CD4-positive, CD25-positive, alpha-beta regulatory T cell (primary cell): Measurements from ENCODE around the gene SPOCK2. TPM values are rescaled to one million over a fixed set of nuclear protein-coding genes. Genes with fewer than 3 reads are reported as not detected.

Experiments
- ATAC-seq, 2 donors: fragments of 150-1000 bp; cut with Tn5 transposase; one replicate each; pipeline ENCODE4 v1.10.0; 2021; ENCODE audit warnings: low read depth in 2 of 2, moderate number of reproducible peaks in 2 of 2, moderate library complexity in 1 of 2
- DNase-seq, 3 donors: peaks; one replicate each; pipeline versions ENCODE4 v3.0.0 to v3.0.0-alpha.2; 2012 to 2022; ENCODE audit warnings: mixed read lengths in 1 of 3
- H3K27ac ChIP-seq: one replicate; pipeline ENCODE4 v1.7.0; 2013; ENCODE audit warnings: mild to moderate bottlenecking, low read length; ENCODE audit not compliant: insufficient read depth, poor library complexity, severe bottlenecking
- H3K27me3 ChIP-seq: one replicate; pipeline ENCODE4 v1.7.0; 2013; ENCODE audit warnings: low read length; ENCODE audit not compliant: control insufficient read depth, insufficient read depth
- H3K36me3 ChIP-seq: one replicate; pipeline ENCODE4 v1.7.0; 2013; ENCODE audit warnings: mild to moderate bottlenecking, low read length, moderate library complexity; ENCODE audit not compliant: control insufficient read depth, insufficient read depth
- H3K4me1 ChIP-seq: 2 replicates; pipeline ENCODE4 v1.7.0; 2013; ENCODE audit warnings: mild to moderate bottlenecking, low read length; ENCODE audit not compliant: insufficient read depth, control insufficient read depth, poor library complexity, severe bottlenecking
- H3K4me3 ChIP-seq: one replicate; pipeline ENCODE4 v1.7.0; 2013; ENCODE audit warnings: low read depth, mild to moderate bottlenecking, low read length, moderate library complexity
- H3K9me3 ChIP-seq, 2 experiments: 1 replicate in 1 of 2; 2 replicates in 1 of 2; pipeline ENCODE4 v1.7.0; 2013; ENCODE audit warnings: low read length in 2 of 2, mild to moderate bottlenecking in 1 of 2, moderate library complexity in 1 of 2; ENCODE audit not compliant: control insufficient read depth in 2 of 2
- H3K27ac Mint-ChIP-seq, 3 donors: one replicate each; pipeline ENCODE4 v1.8.0; 2020 to 2022; ENCODE audit warnings: mild to moderate bottlenecking in 3 of 3, mixed read lengths in 3 of 3, moderate library complexity in 2 of 3
- H3K27me3 Mint-ChIP-seq: one replicate; pipeline ENCODE4 v1.8.0; 2022; ENCODE audit warnings: mild to moderate bottlenecking, mixed read lengths
- H3K36me3 Mint-ChIP-seq: one replicate; pipeline ENCODE4 v1.8.0; 2020; ENCODE audit warnings: mixed read lengths
- H3K4me1 Mint-ChIP-seq, 4 donors: one replicate each; pipeline ENCODE4 v1.8.0; 2020 to 2022; ENCODE audit warnings: mixed read lengths in 4 of 4, mild to moderate bottlenecking in 1 of 4
- H3K4me3 Mint-ChIP-seq, 4 donors: one replicate each; pipeline ENCODE4 v1.8.0; 2020 to 2022; ENCODE audit warnings: mild to moderate bottlenecking in 4 of 4, mixed read lengths in 4 of 4, moderate library complexity in 3 of 4
- H3K9me3 Mint-ChIP-seq, 7 donors: one replicate each; pipeline ENCODE4 v1.8.0; 2020 to 2022; ENCODE audit warnings: mixed read lengths in 7 of 7, mild to moderate bottlenecking in 3 of 7, moderate library complexity in 2 of 7
- polyA plus RNA-seq, 4 donors: library from polyadenylated mRNA; unstranded; fragments of 300-500 nt; fragmentation: Illumina TruSeq; gene quantifications; one replicate each; pipeline ENCODE4 v1.2.3, GENCODE V29; 2021
- total RNA-seq: library from RNA; stranded (reverse); gene quantifications from one replicate; pipeline ENCODE4 v1.2.3, GENCODE V29; 2022

Gene SPOCK2
- total and polyA plus RNA-seq, 5 donors from 2014 or later = 221 to 683 (median 276) TPM

- H3K4me1 Mint-ChIP-seq = peaks cover 0 to 50% (median 29%) of the 10 kb centered on the region in 4 donors
- Histone ChIP-seq H3K9me3 (no peaks in the 10 kb centered on the region), H3K27me3 (no peaks in the 10 kb centered on the region), H3K4me3 (no peak overlapping the region), H3K36me3 (peaks cover 9% of the 10 kb centered on the region), H3K4me1 (peaks cover 20% of the 10 kb centered on the region), H3K27ac (no peak overlapping the region)
- peak overlapping the region in 2 of 4 donors; percentile 37 to 43 for H3K4me3 Mint-ChIP-seq
- H3K27ac Mint-ChIP-seq = no peak overlapping the region
- H3K9me3 Mint-ChIP-seq = peaks cover 0 to 3% (median 0%) of the 10 kb centered on the region in 7 donors
- ATAC-seq (no peak), DNase-seq (no peak)
- peaks cover 23% of the 10 kb centered on the region for H3K36me3 Mint-ChIP-seq
- H3K27me3 Mint-ChIP-seq = peaks cover 8% of the 10 kb centered on the region
These were observed 4.0 kb upstream of the SPOCK2 start for GRCh38 chr10:72092171-72092924.

- Mint-ChIP-seq H3K4me3 (peak overlapping the region; percentile 99 to 100 (median 100)), H3K27ac (peak overlapping the region; percentile 100), H3K4me1 (peaks cover 4 to 48% (median 26%) of the 10 kb centered on the region in 4 donors), H3K36me3 (peaks cover 18% of the 10 kb centered on the region), H3K27me3 (peaks cover 8% of the 10 kb centered on the region), H3K9me3 (peaks cover 0 to 5% (median 0%) of the 10 kb centered on the region in 7 donors)
- Histone ChIP-seq H3K9me3 (no peaks in the 10 kb centered on the region), H3K27me3 (no peaks in the 10 kb centered on the region), H3K27ac (peak overlapping the region; percentile 98), H3K4me3 (peak overlapping the region; percentile 86), H3K36me3 (peaks cover 12% of the 10 kb centered on the region), H3K4me1 (peaks cover 34% of the 10 kb centered on the region)
- no peak for DNase-seq
- no peak for ATAC-seq
These were observed 2.0 kb upstream of the SPOCK2 start for GRCh38 chr10:72090326-72090725.

- DNase-seq = peak in 1 of 3 donors; percentile 59
- peak overlapping the region; percentile 86 for H3K4me3 ChIP-seq
These were observed 1.3 kb upstream of the SPOCK2 start for GRCh38 chr10:72089618-72090017.

GRCh38 chr10:72088889-72089575 lies 681 bp upstream of the SPOCK2 start:
- ATAC-seq (peak; percentile 43 to 44), DNase-seq (peak; percentile 53 to 79 (median 73))
- peaks cover 8% of the 10 kb centered on the region for H3K27me3 Mint-ChIP-seq
- peaks cover 24% of the 10 kb centered on the region for H3K36me3 Mint-ChIP-seq
- Histone ChIP-seq H3K9me3 (no peaks in the 10 kb centered on the region), H3K4me1 (peaks cover 47% of the 10 kb centered on the region), H3K4me3 (peak overlapping the region; percentile 86), H3K36me3 (peaks cover 22% of the 10 kb centered on the region), H3K27ac (peak overlapping the region; percentile 98), H3K27me3 (no peaks in the 10 kb centered on the region)
- H3K4me3 Mint-ChIP-seq = peak overlapping the region; percentile 99 to 100 (median 100)
- H3K9me3 Mint-ChIP-seq = peaks cover 0 to 5% (median 0%) of the 10 kb centered on the region in 7 donors
- H3K27ac Mint-ChIP-seq = peak overlapping the region; percentile 100
- peaks cover 4 to 57% (median 36%) of the 10 kb centered on the region in 4 donors for H3K4me1 Mint-ChIP-seq

More at GRCh38 chr10:72089618-72090017, 1.3 kb upstream of the SPOCK2 start:
- H3K36me3 Mint-ChIP-seq = peaks cover 24% of the 10 kb centered on the region
- Histone ChIP-seq H3K36me3 (peaks cover 18% of the 10 kb centered on the region), H3K4me1 (peaks cover 41% of the 10 kb centered on the region), H3K27ac (peak overlapping the region; percentile 98), H3K9me3 (no peaks in the 10 kb centered on the region), H3K27me3 (no peaks in the 10 kb centered on the region)
- H3K4me3 Mint-ChIP-seq = peak overlapping the region; percentile 99 to 100 (median 100)
- peaks cover 8% of the 10 kb centered on the region for H3K27me3 Mint-ChIP-seq
- peaks cover 0 to 5% (median 0%) of the 10 kb centered on the region in 7 donors for H3K9me3 Mint-ChIP-seq
- H3K27ac Mint-ChIP-seq = peak overlapping the region; percentile 100
- peaks cover 4 to 53% (median 33%) of the 10 kb centered on the region in 4 donors for H3K4me1 Mint-ChIP-seq
- no peak for ATAC-seq

- Histone ChIP-seq H3K9me3 (no peaks in the 10 kb centered on the region), H3K27me3 (no peaks in the 10 kb centered on the region), H3K27ac (peak overlapping the region; percentile 98), H3K36me3 (peaks cover 35% of the 10 kb centered on the region), H3K4me1 (peaks cover 62% of the 10 kb centered on the region), H3K4me3 (peak overlapping the region; percentile 55)
- peaks cover 29% of the 10 kb centered on the region for H3K36me3 Mint-ChIP-seq
- peak overlapping the region; percentile 87 to 99 (median 94) for H3K4me3 Mint-ChIP-seq
- ATAC-seq (peak; percentile 38 to 44), DNase-seq (peak; percentile 29 to 71 (median 57))
- peaks cover 8% of the 10 kb centered on the region for H3K27me3 Mint-ChIP-seq
- peaks cover 0 to 5% (median 0%) of the 10 kb centered on the region in 7 donors for H3K9me3 Mint-ChIP-seq
- H3K27ac Mint-ChIP-seq = peak overlapping the region in 2 of 3 donors; percentile 90 to 95
- peaks cover 11 to 72% (median 48%) of the 10 kb centered on the region in 4 donors for H3K4me1 Mint-ChIP-seq
These were observed 871 bp downstream of the SPOCK2 start for GRCh38 chr10:72087392-72087968.

- peaks cover 70% of the 10 kb centered on the region for H3K4me1 ChIP-seq
- Mint-ChIP-seq H3K4me1 (peaks cover 11 to 76% (median 52%) of the 10 kb centered on the region in 4 donors), H3K9me3 (peaks cover 0 to 5% (median 0%) of the 10 kb centered on the region in 7 donors), H3K4me3 (peak overlapping the region; percentile 91 to 99 (median 96)), H3K27me3 (peaks cover 8% of the 10 kb centered on the region), H3K27ac (peak overlapping the region; percentile 90 to 99 (median 97)), H3K36me3 (peaks cover 34% of the 10 kb centered on the region)
- peaks cover 35% of the 10 kb centered on the region for H3K36me3 ChIP-seq
- peak; percentile 24 to 33 for ATAC-seq
- DNase-seq = peak; percentile 52 to 90 (median 71)
- peak overlapping the region; percentile 95 for H3K4me3 ChIP-seq
- no peaks in the 10 kb centered on the region for H3K27me3 ChIP-seq
- H3K9me3 ChIP-seq = no peaks in the 10 kb centered on the region
- H3K27ac ChIP-seq = peak overlapping the region; percentile 98
These were observed 1.6 kb downstream of the SPOCK2 start for GRCh38 chr10:72086466-72087391.
